GM12874 (cell line): ENCODE results near the gene CLEC4M.

ENCODE experiments used
- TF ChIP-seq, protein P1 (sequence below): IDR thresholded peaks from 2 replicates; pipeline ENCODE4 v1.5.1; 2011; ENCODE audit warnings: low read depth, mild to moderate bottlenecking, control low read depth, low read length, moderate library complexity; ENCODE audit not compliant: insufficient read depth

Gene CLEC4M

DNA sequence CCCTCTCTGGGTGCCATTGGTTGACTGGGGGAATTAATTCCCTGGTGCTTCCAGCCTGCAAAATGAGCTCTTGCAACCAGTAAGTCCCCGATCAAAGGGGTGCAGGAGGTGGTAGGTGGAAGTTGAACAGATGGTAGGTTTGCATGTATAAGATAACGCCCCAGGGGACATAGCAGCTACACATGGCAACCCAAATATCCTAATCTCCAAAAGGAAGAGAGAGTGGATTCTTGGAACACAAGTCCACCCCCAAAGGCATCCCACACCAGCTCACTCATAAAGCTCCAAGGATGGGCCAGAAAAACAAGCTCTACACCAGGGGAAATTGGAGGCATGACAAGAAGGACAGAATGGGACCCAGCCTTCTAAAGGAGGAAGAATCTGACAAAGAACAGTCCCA, 20.5 kb upstream of the CLEC4M start:
- TF ChIP-seq, protein P1, sequence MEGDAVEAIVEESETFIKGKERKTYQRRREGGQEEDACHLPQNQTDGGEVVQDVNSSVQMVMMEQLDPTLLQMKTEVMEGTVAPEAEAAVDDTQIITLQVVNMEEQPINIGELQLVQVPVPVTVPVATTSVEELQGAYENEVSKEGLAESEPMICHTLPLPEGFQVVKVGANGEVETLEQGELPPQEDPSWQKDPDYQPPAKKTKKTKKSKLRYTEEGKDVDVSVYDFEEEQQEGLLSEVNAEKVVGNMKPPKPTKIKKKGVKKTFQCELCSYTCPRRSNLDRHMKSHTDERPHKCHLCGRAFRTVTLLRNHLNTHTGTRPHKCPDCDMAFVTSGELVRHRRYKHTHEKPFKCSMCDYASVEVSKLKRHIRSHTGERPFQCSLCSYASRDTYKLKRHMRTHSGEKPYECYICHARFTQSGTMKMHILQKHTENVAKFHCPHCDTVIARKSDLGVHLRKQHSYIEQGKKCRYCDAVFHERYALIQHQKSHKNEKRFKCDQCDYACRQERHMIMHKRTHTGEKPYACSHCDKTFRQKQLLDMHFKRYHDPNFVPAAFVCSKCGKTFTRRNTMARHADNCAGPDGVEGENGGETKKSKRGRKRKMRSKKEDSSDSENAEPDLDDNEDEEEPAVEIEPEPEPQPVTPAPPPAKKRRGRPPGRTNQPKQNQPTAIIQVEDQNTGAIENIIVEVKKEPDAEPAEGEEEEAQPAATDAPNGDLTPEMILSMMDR = no peak

DNA sequence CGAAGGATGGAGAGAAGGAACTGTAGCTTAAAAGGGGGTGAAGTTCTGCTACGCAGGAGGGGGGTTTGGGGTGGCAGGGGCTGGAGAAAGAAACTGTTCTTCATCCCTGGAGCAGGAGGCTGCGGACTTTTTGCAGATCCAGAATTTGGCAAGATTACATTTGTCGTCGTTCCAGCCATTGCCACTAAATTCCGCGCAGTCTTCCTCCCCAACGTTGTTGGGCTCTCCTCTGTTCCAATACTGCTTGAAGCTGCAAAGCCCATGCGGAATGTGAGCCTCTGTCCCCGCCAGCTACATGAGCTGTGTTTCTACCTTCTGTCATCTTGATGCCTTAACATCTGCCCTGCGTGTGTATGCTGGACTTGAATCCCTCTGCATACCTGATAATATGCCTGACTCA, 20.1 kb upstream of the CLEC4M start:
- TF ChIP-seq, protein P1 = no peak

DNA sequence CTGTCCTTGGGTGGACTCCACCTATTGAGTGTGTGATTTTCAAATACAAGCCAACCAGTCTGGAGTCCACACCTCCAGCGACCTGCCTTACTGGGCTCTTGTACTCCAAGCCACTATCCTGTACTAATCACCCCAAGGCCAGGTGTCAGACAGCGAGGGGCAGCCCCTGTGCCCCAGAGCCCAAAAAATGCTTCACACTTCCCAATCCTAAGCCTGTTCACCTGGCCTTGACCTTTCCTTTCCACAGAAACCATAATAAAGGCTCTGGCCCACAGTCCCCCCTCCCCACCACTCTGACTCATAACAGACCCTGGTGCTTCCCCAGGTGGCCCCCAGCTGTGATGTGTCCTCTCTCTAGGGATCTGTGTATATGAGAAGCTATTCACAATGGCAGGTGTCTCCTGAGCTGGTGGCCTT, 19.6 kb upstream of the CLEC4M start:
- TF ChIP-seq, protein P1 = no peak

DNA sequence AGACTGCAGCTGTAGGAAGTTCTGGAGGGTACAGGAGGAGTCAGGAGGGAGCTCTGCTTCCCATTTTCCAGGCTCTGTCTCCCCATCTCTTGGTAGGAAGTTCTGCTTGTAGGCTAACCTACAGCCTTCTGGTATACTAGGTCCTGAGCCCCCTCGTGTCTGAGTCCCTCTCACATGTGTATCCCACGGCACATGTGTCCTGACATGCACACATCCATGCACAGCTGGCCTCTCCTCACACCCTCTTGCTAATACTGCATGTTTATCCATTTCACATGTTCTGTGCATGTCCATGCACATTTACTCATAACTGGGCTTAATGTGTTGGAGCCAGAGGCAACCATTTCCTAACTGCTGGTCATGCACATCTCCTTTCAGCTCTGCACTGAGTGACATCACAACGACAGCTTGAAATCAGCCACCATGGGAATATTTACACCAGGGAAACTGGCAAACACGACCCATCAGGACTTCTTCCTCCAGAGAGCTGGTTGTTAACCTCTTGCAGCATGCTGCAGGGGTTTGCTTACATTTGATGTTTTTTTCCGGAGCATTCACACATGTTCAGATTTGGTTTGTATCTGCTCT, 18.8 kb upstream of the CLEC4M start:
- TF ChIP-seq, protein P1 = no peak

- TF ChIP-seq, protein P1 = no peak
Observed at GRCh38 chr19:7744871-7745650, 18.0 kb upstream of the CLEC4M start.

DNA sequence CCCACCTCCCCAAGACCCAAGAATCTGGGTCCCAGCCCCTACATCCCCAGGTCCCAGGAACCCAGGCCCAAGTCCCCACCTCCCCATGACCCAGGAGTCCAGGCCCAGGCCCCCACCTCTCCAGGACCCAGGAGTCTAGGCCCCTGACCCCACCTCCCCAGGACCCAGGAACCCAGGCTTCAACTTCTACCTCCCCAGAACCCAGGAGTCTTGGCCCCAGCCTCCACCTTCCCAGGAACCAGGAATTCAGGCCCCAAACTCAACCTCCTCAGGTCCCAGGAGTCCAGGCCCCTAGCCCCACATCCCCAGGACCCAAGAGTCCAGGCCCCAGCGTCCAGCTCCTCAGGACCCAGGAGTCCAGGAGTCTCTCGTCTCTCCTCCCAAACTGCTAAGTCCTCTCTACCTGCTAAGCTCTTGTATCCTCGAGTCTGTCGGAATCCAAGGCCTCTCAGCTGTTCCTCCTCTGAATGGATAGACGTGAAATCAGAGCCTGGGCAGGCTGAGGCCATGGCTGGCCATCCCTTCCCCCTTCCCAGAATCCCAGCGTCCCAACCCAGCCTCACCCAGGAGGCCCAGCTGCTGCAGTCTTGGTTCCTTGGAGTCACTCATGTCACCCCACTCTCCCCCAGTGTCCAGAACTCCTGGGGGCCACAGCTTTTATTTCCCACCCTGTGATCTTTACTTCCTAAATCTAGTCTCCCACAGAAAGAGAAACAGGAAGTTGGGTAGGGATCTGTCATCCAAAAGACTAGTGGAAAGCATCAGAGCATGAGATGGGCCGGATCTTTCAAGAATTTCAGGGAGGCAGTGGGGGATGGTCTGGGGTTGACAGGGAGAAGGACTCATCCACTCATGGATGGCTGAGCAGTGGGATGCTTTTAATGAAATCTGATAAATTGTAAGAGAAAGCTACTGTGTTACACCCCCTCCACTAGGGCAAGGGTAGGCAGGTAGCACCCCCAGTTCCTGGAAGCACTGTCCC, 15.8 kb upstream of the CLEC4M start, which contains the start of gene CD209:
CD209 (minus strand) TSS at position 632 of the 982 bp plus-strand sequence; CDS start at position 609, 23 bp downstream.
- TF ChIP-seq, protein P1 = no peak

- TF ChIP-seq, protein P1 = no peak
Observed at GRCh38 chr19:7748171-7748570, 14.9 kb upstream of the CLEC4M start.
